HAP-1 (cell line): ENCODE data around the gene APBB3.

Source experiments
- DNase-seq, 2 experiments: peaks; one replicate each; pipeline ENCODE4 v3.0.0-alpha.2; 2016 to 2020; ENCODE audit warnings: low spot score in 2 of 2
- H3K27me3 ChIP-seq: fragments of 250-450 bp; sonication (Bioruptor Pico); 2 replicates; pipeline ENCODE4 v1.5.1; 2020; ENCODE audit warnings: low read depth, mild to moderate bottlenecking, moderate library complexity
- H3K36me3 ChIP-seq: fragments of 250-450 bp; sonication (Bioruptor Pico); replicated peaks from 2 replicates; pipeline ENCODE4 v1.5.1; 2020; ENCODE audit warnings: mild to moderate bottlenecking
- H3K4me1 ChIP-seq: fragments of 250-450 bp; sonication (Bioruptor Pico); 2 replicates; pipeline ENCODE4 v1.5.1; 2020; ENCODE audit warnings: mild to moderate bottlenecking
- H3K4me3 ChIP-seq: fragments of 250-450 bp; sonication (Bioruptor Pico); 2 replicates; pipeline ENCODE4 v1.5.1; 2020; ENCODE audit warnings: mild to moderate bottlenecking, moderate library complexity
- H3K9me3 ChIP-seq: fragments of 250-450 bp; sonication (Bioruptor Pico); 2 replicates; pipeline ENCODE4 v1.5.1; 2020; ENCODE audit warnings: mild to moderate bottlenecking, moderate library complexity
- in situ Hi-C: fragments of 300-500 bp; cut with MboI; formaldehyde crosslinking; loops from 3 replicates; pipeline ENCODE4 v1.14.3; 2020; ENCODE audit warnings: low sequenced_read_pairs, inconsistent platforms, mixed read lengths

APBB3 gene

GRCh38 chr5:140569197-140569596 lies 4.8 kb upstream of the APBB3 start:
- Histone ChIP-seq H3K4me3 (no peak overlapping the region), H3K27me3 (no peaks in the 10 kb centered on the region), H3K4me1 (no peaks in the 10 kb centered on the region), H3K9me3 (no peaks in the 10 kb centered on the region), H3K36me3 (no peaks in the 10 kb centered on the region)
- in situ Hi-C loops: no loop called here
- no peak for DNase-seq

GRCh38 chr5:140568443-140569063 lies 4.2 kb upstream of the APBB3 start:
- in situ Hi-C loops: no loop called here
- no peaks in the 10 kb centered on the region for H3K27me3 ChIP-seq
- no peak overlapping the region for H3K4me3 ChIP-seq
- H3K9me3 ChIP-seq: no peaks in the 10 kb centered on the region
- DNase-seq: no peak
- H3K4me1 ChIP-seq: no peaks in the 10 kb centered on the region
- H3K36me3 ChIP-seq: no peaks in the 10 kb centered on the region

- in situ Hi-C loops: no loop called here
- no peak for DNase-seq
- Histone ChIP-seq H3K4me3 (no peak overlapping the region), H3K27me3 (no peaks in the 10 kb centered on the region), H3K9me3 (no peaks in the 10 kb centered on the region), H3K4me1 (no peaks in the 10 kb centered on the region), H3K36me3 (no peaks in the 10 kb centered on the region)
These were observed 3.5 kb upstream of the APBB3 start for GRCh38 chr5:140567871-140568270.

- no peak for DNase-seq
- no peaks in the 10 kb centered on the region for H3K9me3 ChIP-seq
- no peaks in the 10 kb centered on the region for H3K27me3 ChIP-seq
- no peak overlapping the region for H3K4me3 ChIP-seq
- no peaks in the 10 kb centered on the region for H3K36me3 ChIP-seq
- in situ Hi-C loops: no loop called here
- no peaks in the 10 kb centered on the region for H3K4me1 ChIP-seq
These were observed 2.9 kb upstream of the APBB3 start for GRCh38 chr5:140567136-140567818.

- H3K4me1 ChIP-seq: no peaks in the 10 kb centered on the region
- in situ Hi-C loops: no loop called here
These were observed 2.3 kb upstream of the APBB3 start for GRCh38 chr5:140566665-140567064.

GRCh38 chr5:140565780-140566095 lies 1.3 kb upstream of the APBB3 start:
- H3K27me3 ChIP-seq: no peaks in the 10 kb centered on the region
- in situ Hi-C loops: no loop called here
- no peaks in the 10 kb centered on the region for H3K4me1 ChIP-seq
- H3K9me3 ChIP-seq: no peaks in the 10 kb centered on the region
- no peaks in the 10 kb centered on the region for H3K36me3 ChIP-seq
- no peak overlapping the region for H3K4me3 ChIP-seq
- no peak for DNase-seq

More at GRCh38 chr5:140566665-140567064, 2.3 kb upstream of the APBB3 start:
- DNase-seq: no peak
- H3K27me3 ChIP-seq: no peaks in the 10 kb centered on the region
- no peak overlapping the region for H3K4me3 ChIP-seq
- H3K9me3 ChIP-seq: no peaks in the 10 kb centered on the region
- no peaks in the 10 kb centered on the region for H3K36me3 ChIP-seq

- Histone ChIP-seq H3K4me3 (no peak overlapping the region), H3K27me3 (no peaks in the 10 kb centered on the region), H3K36me3 (no peaks in the 10 kb centered on the region), H3K4me1 (no peaks in the 10 kb centered on the region), H3K9me3 (no peaks in the 10 kb centered on the region)
- no peak for DNase-seq
- in situ Hi-C loops: no loop called here
These were observed 804 bp upstream of the APBB3 start for GRCh38 chr5:140565024-140565779.

- no peak overlapping the region for H3K4me3 ChIP-seq
- H3K27me3 ChIP-seq: no peaks in the 10 kb centered on the region
- DNase-seq: no peak
- H3K9me3 ChIP-seq: no peaks in the 10 kb centered on the region
- H3K4me1 ChIP-seq: no peaks in the 10 kb centered on the region
- in situ Hi-C loops: loop anchor here (5.0 kb wide), 1 partner anchor 69 kb away; the partner anchor contains the start of gene CD14
- H3K36me3 ChIP-seq: no peaks in the 10 kb centered on the region
These were observed 802 bp downstream of the APBB3 start for GRCh38 chr5:140563596-140563995.

- H3K4me3 ChIP-seq: no peak overlapping the region
- in situ Hi-C loops: loop anchor here (5.0 kb wide), 1 partner anchor 70 kb away; the partner anchor contains the start of gene CD14
These were observed 2.5 kb downstream of the APBB3 start for GRCh38 chr5:140561753-140562523.

GRCh38 chr5:140560227-140560626 lies 4.2 kb downstream of the APBB3 start:
- Histone ChIP-seq H3K9me3 (no peaks in the 10 kb centered on the region), H3K27me3 (no peaks in the 10 kb centered on the region), H3K36me3 (peaks cover 3% of the 10 kb centered on the region; the same call in 1 of the 2 replicates), H3K4me1 (peaks cover 10% of the 10 kb centered on the region), H3K4me3 (no peak overlapping the region)
- in situ Hi-C loops: loop anchor here (5.0 kb wide), 1 partner anchor 72 kb away; the partner anchor contains the start of gene CD14
- DNase-seq: no peak

More at GRCh38 chr5:140561753-140562523, 2.5 kb downstream of the APBB3 start:
- peaks cover 2% of the 10 kb centered on the region; the same call in 1 of the 2 replicates for H3K36me3 ChIP-seq
- H3K9me3 ChIP-seq: no peaks in the 10 kb centered on the region
- H3K27me3 ChIP-seq: no peaks in the 10 kb centered on the region
- H3K4me1 ChIP-seq: peaks cover 3% of the 10 kb centered on the region; the same call in 1 of the 2 replicates
- no peak for DNase-seq

- in situ Hi-C loops: no loop called here
These were observed 5.9 kb downstream of the APBB3 start for GRCh38 chr5:140558542-140558941.

GRCh38 chr5:140557965-140558364 lies 6.4 kb downstream of the APBB3 start:
- no peaks in the 10 kb centered on the region for H3K9me3 ChIP-seq

More at GRCh38 chr5:140558542-140558941, 5.9 kb downstream of the APBB3 start:
- Histone ChIP-seq H3K4me1 (peaks cover 10% of the 10 kb centered on the region), H3K4me3 (no peak overlapping the region), H3K27me3 (no peaks in the 10 kb centered on the region), H3K36me3 (peaks cover 7% of the 10 kb centered on the region; the same call in 1 of the 2 replicates), H3K9me3 (no peaks in the 10 kb centered on the region)
- DNase-seq: no peak

GRCh38 chr5:140557136-140557805 lies 7.1 kb downstream of the APBB3 start, which contains the start of gene SRA1:
Gene SRA1, minus strand, starts transcription at chr5:140557473. Its CDS starts 21 bp downstream, at chr5:140557452.
- Histone ChIP-seq H3K4me3 (peak within 1 kb of the TSS; percentile 95), H3K4me1 (peaks cover 10% of the 10 kb centered on the region)

More at GRCh38 chr5:140557965-140558364, 6.4 kb downstream of the APBB3 start:
- Histone ChIP-seq H3K27me3 (no peaks in the 10 kb centered on the region), H3K4me1 (peaks cover 10% of the 10 kb centered on the region), H3K36me3 (peaks cover 8% of the 10 kb centered on the region), H3K4me3 (no peak overlapping the region; the same call in 1 of the 2 replicates)
- DNase-seq: no peak
- in situ Hi-C loops: no loop called here

More at GRCh38 chr5:140557136-140557805, 7.1 kb downstream of the APBB3 start, which contains the start of gene SRA1:
- H3K27me3 ChIP-seq: no peaks in the 10 kb centered on the region
- DNase-seq: peak; percentile 88 to 94
- H3K36me3 ChIP-seq: peaks cover 9% of the 10 kb centered on the region
- in situ Hi-C loops: no loop called here
- H3K9me3 ChIP-seq: no peaks in the 10 kb centered on the region
